Keratinocyte (primary cell): ENCODE measurements around the gene HEPN1. TPM values are rescaled to one million over a fixed set of nuclear protein-coding genes. Genes with fewer than 3 reads are reported as not detected.
A peak's percentile ranks its signal among the peaks of the same experiment; 100 is the strongest.

Experiments used
- DNase-seq: peaks from one replicate; pipeline ENCODE4 v3.0.0-alpha.2; 2011; ENCODE audit warnings: low read depth, missing footprints, low spot score
- FAIRE-seq: peaks from 2 replicates; lab custom pipeline; 2011; peaks lifted over from hg19 to GRCh38; lab: Jason Lieb, UNC
- H2AFZ ChIP-seq: 2 replicates; pipeline ENCODE4 v1.6.0; 2012; ENCODE audit warnings: low read length, control low read depth, inconsistent platforms; ENCODE audit not compliant: control insufficient read depth
- H3K27ac ChIP-seq: 2 replicates; pipeline ENCODE4 v1.5.1; 2011; ENCODE audit warnings: low read length; ENCODE audit not compliant: control insufficient read depth, insufficient read depth
- H3K27me3 ChIP-seq: 3 replicates; pipeline ENCODE4 v1.6.0; 2011; ENCODE audit warnings: low read length; ENCODE audit not compliant: control insufficient read depth, insufficient read depth; ENCODE audit errors: extremely low read depth
- H3K36me3 ChIP-seq, 2 experiments: 2 replicates in 1 of 2; 3 replicates in 1 of 2; pipeline ENCODE4 v1.5.1; 2011; ENCODE audit warnings: low read length in 2 of 2, mild to moderate bottlenecking in 1 of 2; ENCODE audit not compliant: control insufficient read depth in 2 of 2, insufficient read depth in 2 of 2; ENCODE audit errors: extremely low read depth in 1 of 2
- H3K4me1 ChIP-seq: 3 replicates; pipeline ENCODE4 v1.5.1; 2011; ENCODE audit warnings: low read length; ENCODE audit not compliant: control insufficient read depth, insufficient read depth; ENCODE audit errors: extremely low read depth
- H3K4me2 ChIP-seq: 3 replicates; pipeline ENCODE4 v1.6.0; 2011; ENCODE audit warnings: low read depth, low read length; ENCODE audit not compliant: control insufficient read depth, insufficient read depth; ENCODE audit errors: extremely low read depth
- H3K4me3 ChIP-seq, 3 experiments: fragments of 200-600 bp in 1 of 3; sonication (generic) in 1 of 3; 2 replicates in 2 of 3; 3 replicates in 1 of 3; pipeline ENCODE4 v1.5.1; 2011 to 2016; ENCODE audit warnings: low read length in 3 of 3, mild to moderate bottlenecking in 3 of 3, control low read depth in 2 of 3, inconsistent platforms in 1 of 3, low read depth in 1 of 3, mixed read lengths in 1 of 3, mixed run types in 1 of 3, moderate library complexity in 1 of 3; ENCODE audit not compliant: control insufficient read depth in 2 of 3, insufficient read depth in 2 of 3; ENCODE audit errors: extremely low read depth in 1 of 3
- H3K79me2 ChIP-seq: 2 replicates; pipeline ENCODE4 v1.6.0; 2012; ENCODE audit warnings: low read length; ENCODE audit not compliant: control insufficient read depth, insufficient read depth
- H3K9ac ChIP-seq: 3 replicates; pipeline ENCODE4 v1.6.0; 2011; ENCODE audit warnings: low read length; ENCODE audit not compliant: control insufficient read depth, insufficient read depth; ENCODE audit errors: extremely low read depth
- H3K9me1 ChIP-seq: 3 replicates; pipeline ENCODE4 v1.6.0; 2011; ENCODE audit warnings: low read length; ENCODE audit not compliant: control insufficient read depth, insufficient read depth; ENCODE audit errors: extremely low read depth
- H3K9me3 ChIP-seq: 2 replicates; pipeline ENCODE4 v1.5.1; 2012; ENCODE audit warnings: low read depth, low read length; ENCODE audit not compliant: control insufficient read depth
- H4K20me1 ChIP-seq: 3 replicates; pipeline ENCODE4 v1.6.0; 2011; ENCODE audit warnings: low read length; ENCODE audit not compliant: control insufficient read depth, insufficient read depth; ENCODE audit errors: extremely low read depth
- CTCF ChIP-seq, 3 experiments: IDR thresholded peaks in 1 of 3; conservative IDR thresholded peaks in 1 of 3; optimal IDR thresholded peaks in 1 of 3; 2 replicates in 2 of 3; 3 replicates in 1 of 3; pipeline versions ENCODE3 to v1.5.1; 2011; ENCODE audit warnings: low read length in 3 of 3, mild to moderate bottlenecking in 3 of 3, moderate library complexity in 2 of 3, control low read depth in 1 of 3, inconsistent platforms in 1 of 3; ENCODE audit not compliant: insufficient read depth in 2 of 3; ENCODE audit errors: extremely low read depth in 1 of 3
- EZH2 ChIP-seq: IDR thresholded peaks from one replicate; pipeline ENCODE4 v1.6.1; 2012; ENCODE audit warnings: inconsistent platforms, mild to moderate bottlenecking, low read length, moderate library complexity
- dilution Hi-C: fragments of 300-500 bp; cut with MboI; formaldehyde crosslinking; loops from one replicate; pipeline ENCODE4 v1.7.0; 2020; ENCODE audit warnings: low sequenced_read_pairs; ENCODE audit not compliant: extremely low pct_ligation_motif_present
- polyA plus RNA-seq, 5 experiments: library from polyadenylated mRNA; depleted of rRNA in 3 of 5; stranded (reverse) in 3 of 5; stranded (forward) in 1 of 5; unstranded in 1 of 5; fragments of >200 nt; gene quantifications; 1 replicate in 1 of 5; 2 replicates in 3 of 5; 3 replicates in 1 of 5; pipeline versions ENCODE4 v1.2.1 to v1.2.3, GENCODE V29; 2011 to 2012; ENCODE audit warnings: missing spikeins in 2 of 5, low read depth in 1 of 5, low replicate concordance in 1 of 5

The HEPN1 gene
- polyA plus RNA-seq, 1 donor (not counting 4 experiments of a cell fraction or from before 2014, with no cell fraction given), result not detected

GRCh38 chr11:124915541-124916369 is 3.3 kb upstream of the HEPN1 start:
- no peak overlapping the region for H3K9ac ChIP-seq
- no peaks in the 10 kb centered on the region for H3K9me3 ChIP-seq
- no peak overlapping the region for H3K27ac ChIP-seq
- no peak overlapping the region for H3K4me2 ChIP-seq
- dilution Hi-C loops, result no loop called here
- H2AFZ ChIP-seq, result no peak overlapping the region
- no peaks in the 10 kb centered on the region for H3K79me2 ChIP-seq
- no peak overlapping the region for H3K4me3 ChIP-seq
- FAIRE-seq (no peak), DNase-seq (no peak)
- H3K36me3 ChIP-seq, result no peaks in the 10 kb centered on the region
- H3K4me1 ChIP-seq, result no peaks in the 10 kb centered on the region
- no peaks in the 10 kb centered on the region for H4K20me1 ChIP-seq
- no peaks in the 10 kb centered on the region for H3K9me1 ChIP-seq
- H3K27me3 ChIP-seq, result peaks cover 1% of the 10 kb centered on the region
- TF ChIP-seq CTCF (optimal IDR thresholded peaks at IDR 0.05 in 1 of 3, IDR thresholded peaks at IDR 0.05 in 1 of 3, conservative IDR thresholded peaks at IDR 0.05 in 1 of 3; ENCODE audit: extremely low read depth in 1 of 3, insufficient read depth in 2 of 3, low read length in 3 of 3) (peak in 1 of 3 experiments; percentile 23), EZH2 (no peak)

GRCh38 chr11:124916370-124916710 is 2.7 kb upstream of the HEPN1 start:
- Histone ChIP-seq H3K4me2 (no peak overlapping the region), H3K9me1 (no peaks in the 10 kb centered on the region), H3K4me3 (no peak overlapping the region), H3K36me3 (no peaks in the 10 kb centered on the region), H2AFZ (no peak overlapping the region), H3K9me3 (no peaks in the 10 kb centered on the region), H3K4me1 (no peaks in the 10 kb centered on the region), H3K79me2 (no peaks in the 10 kb centered on the region), H4K20me1 (no peaks in the 10 kb centered on the region), H3K27ac (no peak overlapping the region), H3K9ac (no peak overlapping the region), H3K27me3 (peaks cover 5% of the 10 kb centered on the region)
- TF ChIP-seq CTCF (optimal IDR thresholded peaks at IDR 0.05 in 1 of 3, IDR thresholded peaks at IDR 0.05 in 1 of 3, conservative IDR thresholded peaks at IDR 0.05 in 1 of 3; ENCODE audit: extremely low read depth in 1 of 3, insufficient read depth in 2 of 3, low read length in 3 of 3), result no peak
- no peak for TF ChIP-seq EZH2
- DNase-seq (no peak), FAIRE-seq (no peak)
- dilution Hi-C loops, result no loop called here
